HG03060 (cell line): ENCODE data around the gene TIRAP.

Experiments used
- ATAC-seq: cut with Tn5 transposase; IDR thresholded peaks from one replicate; pipeline ENCODE4 v1.9.1; 2021; ENCODE audit warnings: low read depth, moderate number of reproducible peaks; ENCODE audit not compliant: unreplicated experiment

The TIRAP gene

DNA sequence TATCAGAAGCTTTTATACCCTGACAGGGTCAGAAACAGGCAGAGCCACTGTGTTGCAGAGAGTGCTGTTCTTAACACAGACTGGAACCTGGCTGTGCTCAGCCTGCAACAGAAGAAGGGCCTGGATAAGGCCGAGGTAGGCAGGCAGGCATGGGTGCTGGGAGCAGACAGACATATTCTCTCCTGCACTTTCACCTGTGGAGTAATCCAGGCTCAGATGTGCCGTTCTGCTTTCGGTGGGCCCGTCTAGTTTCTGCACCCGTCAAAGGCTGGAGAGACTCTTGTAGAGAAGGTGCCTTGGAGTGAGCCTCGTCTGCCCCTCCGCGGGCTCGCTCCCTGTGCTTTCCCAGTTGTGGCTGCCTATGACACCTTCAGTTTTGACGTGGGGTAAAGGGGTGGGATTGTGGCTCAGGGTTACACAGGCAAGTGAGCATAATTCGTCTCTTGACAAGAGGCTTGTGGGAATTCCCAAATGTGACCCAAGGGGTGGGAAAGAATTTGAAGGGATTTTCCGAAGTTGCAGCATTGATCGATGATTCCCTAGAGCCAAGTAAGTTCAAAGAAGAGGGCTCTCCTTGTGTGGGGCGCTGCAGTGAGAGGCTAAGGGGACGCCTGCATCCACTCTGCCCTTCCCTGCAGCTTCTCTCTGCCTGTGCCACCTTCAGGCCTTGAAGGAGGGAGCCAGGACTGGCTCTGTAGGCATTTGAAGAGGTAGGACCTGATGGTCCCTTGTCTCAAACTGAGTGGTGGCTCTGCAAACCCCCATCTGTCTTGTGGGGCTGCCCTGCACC, 56.4 kb downstream of the TIRAP start:
- ATAC-seq = no peak

DNA sequence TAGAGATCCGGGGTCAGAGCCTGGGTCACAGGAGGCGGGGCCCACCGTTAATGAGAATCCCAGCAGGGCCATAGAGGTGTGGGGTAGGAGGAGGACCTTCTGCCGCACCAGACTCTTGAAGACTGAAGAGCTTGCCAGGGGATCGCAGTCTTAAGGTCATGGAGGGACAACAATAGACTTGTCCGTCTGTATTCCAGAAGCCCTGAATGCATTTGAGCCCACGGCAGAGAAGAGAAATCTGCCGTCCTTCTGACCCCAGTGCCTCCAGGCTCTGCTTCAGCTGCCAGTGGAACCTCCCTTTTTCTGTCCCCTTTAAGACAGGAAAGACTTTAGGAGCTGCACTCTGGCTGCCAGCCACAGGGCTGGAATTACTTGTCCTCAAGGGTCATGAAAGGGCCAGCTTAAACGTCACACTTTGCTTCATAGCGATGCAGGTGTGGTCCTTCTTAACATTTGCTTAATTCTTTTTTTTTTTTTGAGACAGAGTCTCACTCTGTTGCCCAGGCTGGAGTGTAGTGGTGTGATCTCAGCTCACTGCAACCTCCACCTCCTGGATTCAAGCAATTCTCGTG, 57.1 kb downstream of the TIRAP start:
- no peak for ATAC-seq

DNA sequence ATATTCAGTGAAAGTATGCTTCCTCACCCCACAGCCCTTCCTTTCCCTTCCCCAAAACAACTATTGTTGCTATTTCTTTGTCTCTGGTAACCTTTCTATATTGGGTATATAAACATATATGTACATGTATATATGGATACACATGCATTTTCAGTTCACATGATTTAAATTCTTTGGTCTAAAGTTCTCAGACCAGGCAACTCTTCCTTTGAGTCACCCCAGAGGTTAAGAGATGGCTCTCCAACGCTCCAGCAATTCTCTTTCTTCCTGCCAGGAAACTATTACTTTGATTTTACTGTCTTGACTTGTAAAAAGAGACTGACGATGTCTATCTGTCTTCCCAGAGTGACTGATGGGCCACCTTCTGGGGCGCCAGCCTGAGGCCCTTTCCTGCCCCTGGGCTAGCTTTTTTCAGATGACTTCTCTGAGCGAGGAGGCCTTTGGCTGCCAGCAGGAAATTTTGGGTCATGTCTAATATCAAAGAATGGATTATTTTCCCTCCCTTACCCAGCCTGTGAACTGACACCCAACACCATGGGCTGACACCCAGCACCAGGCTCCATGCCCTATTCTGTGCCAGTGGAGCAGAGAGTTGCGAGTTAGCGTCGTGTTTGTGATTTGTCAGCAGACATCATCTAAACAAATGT, 58.2 kb downstream of the TIRAP start:
- ATAC-seq = no peak

DNA sequence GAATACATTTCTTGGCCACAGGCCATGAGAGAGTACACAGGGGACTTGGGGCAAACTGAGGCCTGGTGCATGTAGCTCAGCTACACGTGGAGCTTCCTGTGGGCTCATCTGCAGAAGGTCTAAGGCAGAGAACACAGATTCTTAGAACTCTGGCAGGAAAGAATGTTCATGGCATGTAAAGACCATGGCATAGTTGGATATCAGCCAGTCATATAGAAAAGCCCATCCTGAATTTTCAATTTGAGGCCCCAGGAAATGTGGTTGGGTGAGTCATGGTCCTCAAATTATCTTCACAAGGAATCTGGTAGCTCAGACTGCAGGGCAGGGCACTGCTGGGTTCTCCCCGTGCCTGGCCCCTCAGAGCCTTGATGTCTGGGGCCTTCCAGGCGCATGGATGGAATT, 58.9 kb downstream of the TIRAP start:
- ATAC-seq = no peak

DNA sequence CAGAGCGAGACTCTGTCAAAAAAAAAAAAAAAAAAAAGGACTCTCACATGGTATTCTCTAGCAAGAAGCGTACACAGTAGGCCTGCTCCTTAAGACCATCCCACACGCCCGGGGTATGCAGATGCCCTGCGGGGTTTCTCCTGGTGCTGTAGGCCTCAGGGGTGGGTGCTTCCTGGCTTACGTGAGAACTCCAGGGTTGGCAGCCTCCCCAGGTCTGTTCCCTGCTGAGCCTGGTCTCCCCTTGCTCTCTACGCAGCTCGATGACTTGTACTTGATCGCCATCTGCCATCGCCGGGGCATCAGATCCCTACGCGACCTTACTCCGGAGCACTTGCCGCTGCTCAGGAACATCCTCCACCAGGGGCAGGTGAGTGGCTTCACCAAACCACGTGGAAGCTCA, 60.2 kb downstream of the TIRAP start:
- no peak for ATAC-seq
